ENCODE data around the gene TBL1X.

TBL1X gene

DNA sequence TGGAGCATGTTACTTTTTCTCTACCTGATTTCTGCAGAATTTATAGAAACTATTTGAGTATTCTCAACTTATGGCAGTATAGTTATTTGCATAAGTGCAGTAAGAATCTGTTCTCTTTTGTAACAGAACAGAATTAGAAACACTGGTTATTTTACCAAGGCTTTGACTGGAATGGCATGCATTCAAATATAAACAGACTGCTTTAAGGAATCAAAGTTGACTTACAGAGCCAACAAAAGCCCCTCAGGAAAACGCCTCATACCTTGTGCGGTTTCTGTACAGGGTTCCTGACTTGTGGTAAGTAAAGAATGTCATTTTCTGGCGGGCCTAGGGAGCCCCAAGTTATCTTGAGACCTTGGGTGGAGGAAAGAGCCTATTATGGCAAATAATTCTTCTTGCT lies 203.7 kb downstream of the TBL1X start:
- no peak for DNase-seq (ENCODE audit: low spot score)

DNA sequence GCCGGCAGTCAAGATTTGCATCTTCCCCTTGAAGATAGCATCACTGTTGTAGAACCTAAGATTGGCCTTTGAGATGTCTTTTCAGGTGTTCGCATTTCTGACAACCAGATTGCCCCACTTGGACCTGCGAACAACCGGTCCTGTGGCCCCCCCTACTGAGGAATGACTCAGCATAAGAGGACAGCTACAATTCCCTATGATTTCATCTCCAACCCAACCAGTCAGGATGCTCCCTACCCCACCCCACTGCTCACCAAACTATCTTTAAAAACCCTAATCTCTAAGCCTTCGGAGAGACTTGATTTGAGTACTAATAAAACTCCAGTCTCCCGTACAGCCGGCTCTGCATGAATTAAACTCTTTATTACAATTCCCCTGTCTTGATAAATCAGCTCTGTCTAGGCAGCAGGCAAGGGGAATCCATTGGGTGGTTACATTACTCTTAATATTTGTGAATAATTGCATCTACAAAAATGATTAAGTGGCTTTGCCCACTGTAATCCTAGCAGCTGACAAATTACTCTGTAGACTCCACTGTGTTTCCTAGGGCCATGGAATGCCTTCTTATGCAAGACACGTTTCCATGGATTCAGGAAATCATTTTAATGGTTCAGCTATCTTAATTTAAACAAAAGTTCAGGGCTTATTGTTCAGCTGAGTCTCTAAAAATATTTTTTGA lies 205.4 kb downstream of the TBL1X start:
- no peak for DNase-seq (ENCODE audit: low spot score)

DNA sequence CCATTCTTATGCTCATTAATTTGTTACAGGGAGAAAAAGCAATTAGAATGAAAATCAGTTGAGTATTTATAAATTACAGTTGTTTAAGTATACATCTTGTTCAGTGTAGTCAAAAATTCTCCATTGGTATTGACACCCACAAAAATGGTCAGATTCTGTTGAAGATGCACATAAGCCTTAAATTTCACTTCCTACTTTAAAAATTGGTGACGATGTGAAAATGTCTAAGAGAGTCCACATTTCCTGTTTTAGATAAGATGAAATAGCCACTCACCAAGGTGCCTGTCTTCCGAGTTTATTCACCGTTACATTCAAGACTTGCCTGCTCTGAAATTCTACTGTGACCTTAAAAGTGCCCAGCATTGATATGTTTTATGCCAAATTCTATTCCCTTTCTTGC lies 207.1 kb downstream of the TBL1X start:
- no peak for DNase-seq (ENCODE audit: low spot score)

DNA sequence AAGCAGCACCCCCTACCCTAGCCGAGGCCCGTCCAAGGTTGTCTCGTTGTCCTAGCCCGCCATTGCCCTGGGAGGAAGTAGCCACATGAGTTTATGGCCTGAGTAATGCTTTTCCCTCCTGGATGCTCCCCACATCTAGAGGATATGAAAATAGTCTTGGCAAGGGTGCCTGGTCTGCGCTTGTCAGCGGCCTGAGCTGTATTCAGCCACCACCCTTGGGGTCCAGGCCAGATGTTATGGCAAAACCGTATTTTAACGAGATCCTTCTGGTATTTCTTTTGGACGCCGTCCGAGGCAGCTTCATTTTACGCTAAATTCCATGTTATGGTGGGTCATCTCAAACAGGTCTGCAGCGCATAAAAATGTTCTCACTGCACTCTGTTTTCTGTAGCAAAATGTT lies 211.4 kb downstream of the TBL1X start:
- DNase-seq (ENCODE audit: low spot score) = no peak

DNA sequence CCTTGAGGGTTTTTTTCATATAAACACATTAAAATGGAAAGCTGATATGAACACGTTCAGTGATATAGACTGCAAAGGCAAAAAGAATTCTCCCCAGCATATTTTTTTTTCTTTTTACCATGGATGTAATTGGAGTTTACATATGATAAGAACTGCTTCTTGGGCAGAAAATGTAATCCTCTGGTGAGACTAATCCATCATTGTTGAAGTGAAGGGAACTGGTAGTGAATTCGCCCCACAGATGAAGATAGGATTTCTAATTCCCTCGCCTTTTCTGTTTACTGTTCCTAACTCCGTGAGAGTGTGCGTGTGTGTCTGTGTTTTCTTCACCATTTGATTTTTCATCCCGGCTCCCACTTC lies 211.9 kb downstream of the TBL1X start:
- no peak for DNase-seq (ENCODE audit: low spot score)

DNA sequence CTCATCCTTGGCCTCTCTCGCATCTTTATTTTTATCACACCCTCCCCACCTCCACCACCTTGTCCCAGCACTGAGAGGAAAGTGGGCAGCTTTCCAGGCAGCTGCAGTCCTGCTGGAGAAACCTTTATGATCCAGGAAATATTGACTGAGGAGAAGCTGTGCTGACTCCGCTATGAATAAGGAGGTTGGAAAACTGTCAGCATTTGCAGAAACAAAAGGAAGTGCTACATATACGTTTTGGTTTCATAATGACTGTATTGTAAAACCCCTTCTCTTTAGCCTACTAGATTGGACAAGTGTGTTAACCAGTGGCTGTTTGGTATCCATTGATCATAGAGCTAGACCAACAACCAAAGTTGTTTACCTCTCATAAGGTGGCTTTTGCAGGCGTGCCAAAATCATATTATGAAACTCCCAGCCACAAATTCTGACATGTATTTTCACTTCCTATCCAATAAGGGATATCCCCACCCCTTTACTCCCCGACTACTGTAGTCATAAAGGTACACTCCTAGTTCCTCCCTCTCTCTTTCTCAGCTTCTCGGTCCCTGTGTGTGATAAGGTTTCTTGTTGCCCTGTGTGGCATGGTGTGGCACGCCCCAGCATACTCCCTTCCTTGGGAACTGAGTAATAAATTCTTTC lies 212.4 kb downstream of the TBL1X start:
- DNase-seq (ENCODE audit: low spot score) = no peak

DNA sequence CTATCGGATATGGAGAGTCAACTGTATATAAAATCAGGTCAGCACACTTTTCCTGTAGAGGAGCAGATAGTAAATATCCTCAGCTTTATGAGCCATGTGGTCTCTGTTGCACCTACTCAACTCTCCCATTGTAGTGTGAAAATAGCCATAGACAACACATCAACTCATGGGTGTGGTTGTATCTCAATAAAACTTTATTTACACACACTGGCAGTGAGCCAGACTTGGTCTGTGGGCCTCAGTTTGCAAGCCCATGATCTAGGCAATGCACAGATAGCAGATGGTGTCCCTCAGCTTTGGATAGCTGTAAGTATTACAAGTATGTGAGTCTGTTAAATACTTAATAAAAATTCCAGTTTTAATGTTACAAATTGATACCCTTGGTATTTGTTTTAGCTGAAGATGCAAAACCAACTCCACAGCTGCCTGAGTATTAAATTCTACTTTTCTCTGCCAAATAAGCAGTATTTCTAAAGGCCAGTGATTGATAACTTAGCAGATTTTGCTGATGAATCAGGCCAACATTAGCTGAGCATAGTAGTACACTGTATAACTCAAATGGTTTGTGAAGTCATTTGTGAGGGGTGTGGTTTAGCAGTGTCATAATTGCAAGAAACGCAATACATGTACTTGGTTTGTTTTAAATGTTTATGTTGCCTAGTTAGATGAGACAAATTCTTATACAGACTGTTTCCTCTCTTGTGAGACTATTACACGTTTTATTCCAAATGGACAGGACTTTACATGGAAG lies 213.5 kb downstream of the TBL1X start:
- no peak for DNase-seq (ENCODE audit: low spot score)

DNA sequence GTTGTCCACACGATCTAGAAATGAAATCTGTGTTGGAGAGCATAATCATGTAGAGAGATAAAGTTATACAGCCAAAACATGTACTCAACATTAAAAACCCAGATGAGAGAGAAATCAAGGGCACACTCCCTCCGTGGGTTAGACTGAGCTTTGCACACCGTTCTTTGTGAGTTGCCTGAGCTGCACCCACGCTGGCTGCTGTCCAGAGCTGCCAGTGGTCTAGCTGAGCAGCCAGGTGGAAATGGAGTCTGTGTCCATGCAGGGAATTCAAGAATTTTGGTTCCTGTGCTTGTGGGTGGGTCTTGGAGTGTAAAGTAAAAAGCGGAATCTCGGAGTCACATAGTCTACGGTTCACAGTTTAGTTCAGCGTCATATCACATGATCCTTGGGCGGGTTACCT lies 216.2 kb downstream of the TBL1X start:
- DNase-seq (ENCODE audit: low spot score) = no peak

DNA sequence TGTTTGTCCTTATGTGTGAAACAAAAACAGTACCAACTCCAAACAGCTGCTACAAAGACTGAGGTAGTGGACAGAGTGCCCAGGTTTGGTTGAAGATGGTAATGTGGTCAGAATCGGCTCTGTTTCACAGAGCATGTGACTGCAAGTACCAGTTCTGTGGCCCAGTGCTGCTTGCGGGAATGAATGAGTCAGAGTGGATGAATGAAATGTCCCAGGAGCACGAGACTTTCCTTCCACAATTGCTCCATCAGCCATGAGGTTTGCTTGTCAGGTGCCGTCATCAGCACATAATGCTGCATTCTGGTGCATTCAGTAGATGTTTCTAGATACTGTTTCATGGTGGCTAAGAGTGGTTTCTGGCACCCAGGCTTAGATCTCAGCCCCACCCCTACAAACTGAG lies 216.6 kb downstream of the TBL1X start:
- no peak for DNase-seq (ENCODE audit: low spot score)

DNA sequence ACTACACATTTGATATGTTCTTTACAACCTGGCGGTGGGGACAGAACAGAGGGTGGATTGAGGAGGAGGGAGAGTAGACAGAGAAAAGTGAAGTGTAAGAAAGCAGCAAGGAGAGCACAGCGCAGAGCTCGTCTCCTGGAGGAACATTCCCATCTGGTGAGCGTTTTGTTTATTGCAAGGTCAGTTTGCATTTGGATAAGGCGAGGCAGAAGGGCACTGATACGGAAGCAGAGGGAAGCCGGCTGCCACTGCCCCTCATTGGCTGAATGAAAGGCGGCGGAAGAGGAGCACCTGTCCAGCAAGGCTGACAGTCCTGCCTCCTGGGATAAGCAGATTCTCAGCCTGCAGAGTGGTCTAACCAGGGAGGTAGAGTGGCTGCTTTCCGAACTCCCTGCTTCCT lies 217.6 kb downstream of the TBL1X start:
- no peak for DNase-seq (ENCODE audit: low spot score)

DNA sequence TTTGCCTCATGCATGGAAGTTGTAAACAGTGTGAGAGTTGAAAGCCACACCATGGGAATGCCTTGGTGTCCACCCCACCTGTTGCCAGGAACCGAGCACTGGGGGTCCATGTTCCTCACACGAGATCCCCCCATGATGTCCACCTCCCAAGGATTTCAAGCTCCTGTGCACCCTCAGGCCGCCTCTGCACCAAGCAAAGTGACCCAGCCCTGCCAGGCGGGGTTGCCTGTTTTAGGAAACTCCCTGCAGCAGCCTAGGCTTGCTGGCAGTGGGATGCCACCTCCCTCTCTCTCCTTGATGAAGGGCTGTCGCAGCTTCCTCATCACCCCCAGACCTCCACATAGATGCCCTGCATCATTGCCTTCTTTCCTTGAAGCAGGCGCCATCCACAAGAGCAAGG lies 218.0 kb downstream of the TBL1X start:
- no peak for DNase-seq (ENCODE audit: low spot score)

DNA sequence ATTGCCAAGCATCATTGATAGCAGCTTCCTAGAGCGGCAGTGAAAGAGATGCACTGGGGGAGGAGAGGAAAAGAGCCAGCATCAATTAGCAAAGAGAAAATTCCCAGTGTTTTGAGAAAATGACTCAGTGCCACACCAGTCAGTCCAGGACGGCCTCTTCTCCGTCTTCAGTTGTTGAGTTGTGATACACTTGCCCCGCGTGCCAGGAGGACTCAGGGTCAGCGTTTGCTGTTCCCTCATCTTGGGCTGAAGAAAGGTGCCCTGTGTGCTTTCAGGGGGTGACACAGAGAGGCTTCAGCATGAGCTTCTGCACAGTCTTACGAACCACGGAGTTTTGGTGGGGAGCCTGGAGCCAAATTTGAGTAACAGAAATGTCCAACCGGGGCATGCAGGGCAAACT lies 218.5 kb downstream of the TBL1X start:
- DNase-seq (ENCODE audit: low spot score) = no peak

DNA sequence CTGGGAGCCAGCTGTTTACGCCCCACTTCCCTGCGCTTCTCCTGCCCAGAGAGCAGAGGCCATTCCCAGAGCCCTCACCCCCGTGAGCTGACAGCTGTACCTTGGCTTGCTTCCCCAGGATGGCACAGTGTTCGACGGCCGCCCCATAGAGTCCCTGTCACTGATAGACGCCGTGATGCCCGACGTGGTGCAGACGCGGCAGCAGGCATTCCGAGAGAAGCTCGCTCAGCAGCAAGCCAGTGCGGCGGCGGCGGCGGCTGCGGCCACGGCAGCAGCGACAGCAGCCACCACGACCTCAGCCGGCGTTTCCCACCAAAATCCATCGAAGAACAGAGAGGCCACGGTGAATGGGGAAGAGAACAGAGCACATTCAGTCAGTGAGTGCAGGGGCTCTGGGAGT lies 223.0 kb downstream of the TBL1X start:
- DNase-seq (ENCODE audit: low spot score) = no peak

DNA sequence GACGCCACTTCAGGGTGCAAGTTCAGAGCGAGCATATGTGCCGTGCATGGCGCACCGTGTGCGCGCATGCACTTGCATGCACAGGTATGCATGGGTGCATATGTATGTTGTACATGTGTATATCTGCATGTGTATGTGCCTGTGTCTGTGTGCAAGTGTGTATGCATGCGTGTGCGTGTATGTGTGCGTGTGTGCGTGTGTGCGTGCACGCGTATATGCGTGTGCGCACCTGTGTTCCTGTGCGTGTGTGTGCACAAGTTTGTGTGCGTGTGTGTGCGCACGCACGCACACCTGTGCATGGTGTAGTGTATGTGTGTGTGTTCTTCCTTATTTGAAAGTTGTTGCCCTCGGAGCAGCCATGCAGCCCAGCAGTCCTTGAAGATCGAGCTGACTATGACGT lies 224.0 kb downstream of the TBL1X start:
- no peak for DNase-seq (ENCODE audit: low spot score)

DNA sequence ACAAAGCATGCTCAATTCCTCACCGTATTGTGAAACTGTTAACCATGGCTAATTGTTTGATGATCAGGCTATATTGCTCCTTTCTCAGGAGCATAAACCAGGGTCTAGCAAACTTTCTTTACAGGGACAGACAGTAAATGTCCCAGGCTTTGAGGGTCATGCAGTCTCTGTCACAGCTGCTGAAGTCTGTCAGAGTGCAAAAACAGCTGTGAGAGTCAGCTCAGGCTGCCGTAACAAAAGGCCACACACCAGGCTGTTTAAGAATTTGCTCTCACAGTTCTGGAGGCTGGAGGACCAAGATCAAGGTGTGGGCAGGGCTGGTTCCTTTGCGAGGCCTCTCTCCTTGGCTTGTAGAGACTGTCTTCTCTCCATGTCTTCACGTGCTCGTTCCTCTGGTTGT lies 225.2 kb downstream of the TBL1X start:
- no peak for DNase-seq (ENCODE audit: low spot score)

DNA sequence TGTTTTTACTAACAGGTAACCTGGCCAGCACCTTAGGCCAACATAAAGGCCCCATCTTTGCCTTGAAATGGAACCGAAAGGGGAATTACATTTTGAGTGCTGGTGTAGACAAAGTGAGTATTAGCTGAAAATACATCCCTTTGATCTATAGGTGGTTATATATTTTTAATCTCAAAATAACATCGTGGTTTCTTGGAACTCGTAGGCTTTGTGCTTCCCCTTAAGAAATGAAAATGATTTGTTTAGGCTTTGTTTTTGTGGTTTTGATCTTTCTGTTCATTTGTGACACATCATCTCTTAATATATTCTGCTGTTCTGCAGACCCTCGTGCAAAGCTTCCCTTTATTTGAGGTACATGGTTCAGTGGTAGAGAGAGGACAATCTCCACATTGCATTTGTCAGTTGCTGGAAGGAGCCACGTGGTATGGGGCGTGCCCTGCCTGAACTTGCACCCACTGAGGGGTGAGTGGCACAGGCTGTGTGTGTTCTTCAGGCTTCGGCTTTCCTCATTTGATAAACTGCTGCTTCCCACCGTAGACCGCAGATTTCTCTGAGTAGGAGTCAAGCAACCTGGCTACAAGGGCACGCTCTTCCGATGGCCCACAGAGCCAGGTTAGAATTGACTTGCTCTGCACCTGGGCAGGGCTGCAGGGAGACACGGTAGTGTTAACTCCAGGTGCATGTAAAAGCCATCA lies 228.6 kb downstream of the TBL1X start:
- DNase-seq (ENCODE audit: low spot score) = no peak

DNA sequence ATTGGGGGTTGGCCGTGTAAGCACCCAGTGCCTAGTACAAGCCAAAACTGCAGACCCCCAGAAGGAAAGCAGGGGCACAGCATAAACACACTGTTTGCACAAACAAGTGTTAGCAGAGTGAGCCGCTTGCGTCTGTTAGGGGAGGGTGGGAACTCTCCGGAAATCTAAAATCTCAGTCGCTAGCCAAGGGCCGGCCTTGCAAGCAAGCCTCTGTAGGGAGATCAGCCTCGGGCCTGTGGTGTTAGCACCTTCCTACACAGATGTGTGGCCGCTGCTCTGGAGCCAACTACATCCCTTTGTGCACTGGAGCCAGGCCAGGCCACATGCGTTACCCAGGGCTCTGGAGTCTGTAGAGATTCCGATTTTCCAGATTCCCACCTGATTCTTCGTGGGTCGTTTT lies 233.7 kb downstream of the TBL1X start:
- no peak for DNase-seq (ENCODE audit: low spot score)

DNA sequence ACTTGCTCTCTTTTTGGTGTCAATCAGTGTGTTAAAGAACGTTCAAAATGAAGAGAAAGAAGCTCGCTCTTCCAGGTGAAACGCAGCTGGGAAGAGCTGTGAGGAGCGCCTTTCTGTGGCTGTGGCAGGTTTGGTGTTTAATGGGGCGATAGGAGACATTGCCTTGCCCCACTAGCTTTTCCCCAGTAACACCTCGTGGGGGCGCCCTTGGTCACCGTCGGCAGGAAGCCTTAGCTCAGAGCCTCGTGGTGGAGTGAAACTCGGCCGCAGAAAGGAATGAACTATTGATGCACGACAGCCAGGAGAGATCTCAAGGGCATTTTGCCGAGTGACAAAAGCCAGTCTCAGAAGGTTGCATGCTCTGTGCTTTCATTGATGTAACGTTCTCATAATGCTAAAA lies 235.7 kb downstream of the TBL1X start:
- no peak for DNase-seq (ENCODE audit: low spot score)

DNA sequence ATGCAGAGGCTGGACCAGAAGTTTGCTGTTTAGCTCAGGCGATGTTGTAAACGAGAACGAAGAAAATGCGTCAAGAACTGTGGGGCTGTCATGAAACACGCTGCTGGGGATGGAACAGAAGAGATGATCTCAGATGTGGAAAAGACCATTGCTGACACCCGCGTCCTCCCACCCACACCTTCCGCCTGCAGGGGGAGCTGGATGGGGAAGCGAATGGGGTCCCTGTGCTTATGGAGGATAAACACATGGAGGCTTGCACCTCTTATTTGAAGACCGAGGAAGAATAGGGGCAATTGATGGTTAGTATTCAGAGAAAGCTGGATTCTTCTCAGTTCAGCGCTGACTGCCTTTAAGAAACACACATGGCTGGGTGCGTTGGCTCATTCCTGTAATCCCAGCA lies 236.9 kb downstream of the TBL1X start:
- DNase-seq (ENCODE audit: low spot score) = no peak

DNA sequence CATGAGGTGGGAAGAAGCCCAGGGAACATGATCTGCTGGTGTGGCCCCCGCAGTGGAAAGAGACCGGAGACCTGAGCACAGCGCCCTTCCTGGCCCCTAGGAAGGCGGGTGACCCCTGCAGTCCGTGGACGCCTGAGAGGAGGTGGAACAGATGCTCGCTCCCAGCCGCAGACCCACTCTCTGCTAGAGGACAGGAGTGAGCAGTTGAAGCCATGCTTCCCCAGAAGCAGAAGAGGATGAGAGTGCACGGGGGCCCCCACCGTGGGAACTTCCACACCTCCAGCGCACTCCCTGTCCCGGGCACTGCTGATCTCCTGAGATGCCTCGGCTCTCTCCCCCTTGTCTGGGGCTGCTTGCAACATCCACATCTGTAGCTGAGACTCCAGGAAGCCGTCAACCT lies 238.5 kb downstream of the TBL1X start:
- no peak for DNase-seq (ENCODE audit: low spot score)

DNA sequence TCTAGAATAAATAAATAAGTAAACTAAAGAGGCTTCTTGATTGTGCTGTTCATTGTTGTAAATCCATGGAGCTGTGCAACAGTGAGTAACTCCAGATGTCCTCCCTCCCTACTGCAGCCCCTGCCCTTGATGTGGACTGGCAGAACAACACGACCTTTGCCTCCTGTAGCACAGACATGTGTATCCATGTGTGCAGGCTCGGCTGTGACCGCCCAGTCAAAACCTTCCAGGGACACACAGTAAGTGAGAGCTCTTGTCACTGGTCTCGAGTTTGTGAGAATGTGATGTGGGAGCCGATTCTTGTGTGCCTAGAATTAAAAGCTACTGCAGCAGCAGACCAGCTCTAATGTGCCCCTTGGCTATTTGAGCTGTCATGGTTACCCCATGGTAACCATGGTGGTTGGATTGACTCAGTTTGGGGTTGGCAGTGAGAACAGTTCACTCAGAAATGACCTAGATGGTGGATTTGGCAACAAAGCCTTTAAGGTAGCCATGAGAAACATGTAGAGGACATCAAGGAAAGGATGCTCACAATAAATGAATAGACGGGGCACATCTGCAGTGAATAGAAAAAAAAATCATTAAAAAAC lies 240.1 kb downstream of the TBL1X start:
- no peak for DNase-seq (ENCODE audit: low spot score)

DNA sequence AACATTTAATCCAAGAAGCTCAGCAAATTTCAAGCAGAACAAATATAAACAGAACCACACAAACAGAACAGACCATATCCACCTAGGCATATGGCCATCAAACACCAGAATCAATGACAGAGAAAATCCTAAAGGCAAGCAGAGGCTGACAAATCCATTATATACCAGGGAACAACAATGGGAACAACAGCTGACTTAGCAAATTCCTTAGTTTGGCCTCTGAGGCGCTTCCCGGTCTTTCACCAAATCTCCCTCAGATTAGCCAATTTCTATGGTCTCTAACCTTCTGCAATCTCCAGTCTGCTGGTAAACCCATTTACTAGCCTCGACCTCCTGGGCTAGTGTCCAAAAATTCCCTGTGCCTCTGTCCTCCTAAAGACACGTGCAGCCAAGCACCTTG lies 241.6 kb downstream of the TBL1X start:
- DNase-seq (ENCODE audit: low spot score) = no peak
